Endothelial cell of umbilical vein (primary cell): ENCODE results near the gene MAPK1IP1L. TPM values are rescaled to one million over a fixed set of nuclear protein-coding genes. Genes with fewer than 3 reads are reported as not detected.

Source experiments
- BruUV-seq: library from RNA; stranded (reverse); fragments of 400-500 nt; replicated peaks from 2 replicates; lab custom pipeline; 2021; lab: Mats Ljungman, UMichigan
- CTCF ChIA-PET: fragments of 300-600, 350-600 bp; sonication (Branson Sonifier 250); formaldehyde crosslinking; loops from one replicate; lab custom pipeline; 2021; ENCODE audit warnings: antibody characterized with exemption, inconsistent platforms; lab: Charles Lee
- POLR2A ChIA-PET: fragments of 300-600, 350-600 bp; sonication (Branson Sonifier 250); formaldehyde crosslinking; loops from one replicate; lab custom pipeline; 2021; ENCODE audit warnings: antibody characterized with exemption, inconsistent platforms; lab: Charles Lee
- DNase-seq: peaks from one replicate; pipeline ENCODE4 v3.0.0-alpha.2; 2011; ENCODE audit warnings: low read depth, low spot score
- FAIRE-seq: peaks from 2 replicates; lab custom pipeline; 2011; peaks lifted over from hg19 to GRCh38; lab: Jason Lieb, UNC
- H2AFZ ChIP-seq: 2 replicates; pipeline ENCODE4 v1.6.0; 2012; ENCODE audit warnings: low read depth, low read length, control low read depth, inconsistent platforms
- H3K27ac ChIP-seq: 2 replicates; pipeline ENCODE4 v1.5.1; 2011; ENCODE audit warnings: low read depth, mild to moderate bottlenecking, control low read depth, low read length, moderate library complexity; ENCODE audit not compliant: insufficient read depth
- H3K27me3 ChIP-seq, 2 experiments: 2 replicates each; pipeline versions ENCODE4 v1.6.0 to v1.6.1; 2011; ENCODE audit warnings: low read length in 2 of 2, mixed read lengths in 1 of 2; ENCODE audit not compliant: control insufficient read depth in 2 of 2, insufficient read depth in 2 of 2
- H3K36me3 ChIP-seq, 2 experiments: 2 replicates in 1 of 2; 3 replicates in 1 of 2; pipeline ENCODE4 v1.5.1; 2011; ENCODE audit warnings: low read length in 2 of 2, mild to moderate bottlenecking in 1 of 2, moderate library complexity in 1 of 2; ENCODE audit not compliant: control insufficient read depth in 2 of 2, insufficient read depth in 2 of 2; ENCODE audit errors: extremely low read depth in 1 of 2
- H3K4me1 ChIP-seq: 3 replicates; pipeline ENCODE4 v1.5.1; 2011; ENCODE audit warnings: mild to moderate bottlenecking, low read length; ENCODE audit not compliant: control insufficient read depth, insufficient read depth; ENCODE audit errors: extremely low read depth
- H3K4me2 ChIP-seq: 2 replicates; pipeline ENCODE4 v1.6.1; 2011; ENCODE audit warnings: low read length, control low read depth, mixed read lengths; ENCODE audit not compliant: insufficient read depth
- H3K4me3 ChIP-seq, 3 experiments: fragments of 200-600 bp in 1 of 3; sonication (generic), shearing (Covaris generic) in 1 of 3; replicated peaks in 1 of 3; 2 replicates each; pipeline ENCODE4 v1.5.1; 2011 to 2016; ENCODE audit warnings: control low read depth in 3 of 3, low read length in 3 of 3, mild to moderate bottlenecking in 2 of 3, inconsistent platforms in 1 of 3, low read depth in 1 of 3, moderate library complexity in 1 of 3; ENCODE audit not compliant: insufficient read depth in 1 of 3
- H3K79me2 ChIP-seq: 2 replicates; pipeline ENCODE4 v1.6.0; 2012; ENCODE audit warnings: low read length, inconsistent platforms; ENCODE audit not compliant: control insufficient read depth, insufficient read depth
- H3K9ac ChIP-seq: replicated peaks from 2 replicates; pipeline ENCODE3; 2011; ENCODE audit warnings: low read length, control low read depth; ENCODE audit not compliant: insufficient read depth; ENCODE audit errors: extremely low read depth
- H3K9me1 ChIP-seq: replicated peaks from 3 replicates; pipeline ENCODE4 v1.6.0; 2011; ENCODE audit warnings: mild to moderate bottlenecking, low read length; ENCODE audit not compliant: control insufficient read depth, insufficient read depth; ENCODE audit errors: extremely low read depth
- H3K9me3 ChIP-seq: replicated peaks from 2 replicates; pipeline ENCODE4 v1.5.1; 2012; ENCODE audit warnings: low read length, inconsistent platforms; ENCODE audit not compliant: control insufficient read depth, insufficient read depth
- H4K20me1 ChIP-seq: replicated peaks from 2 replicates; pipeline ENCODE3; 2011; ENCODE audit warnings: mild to moderate bottlenecking, low read length; ENCODE audit not compliant: control insufficient read depth, insufficient read depth; ENCODE audit errors: extremely low read depth
- CTCF ChIP-seq, 2 donors: IDR thresholded peaks; 1 replicate in 1 of 2; 2 replicates in 1 of 2; pipeline ENCODE4 v1.5.1; 2011; ENCODE audit warnings: low read length in 2 of 2, mild to moderate bottlenecking in 2 of 2, moderate library complexity in 2 of 2, control low read depth in 1 of 2, inconsistent platforms in 1 of 2, low read depth in 1 of 2; ENCODE audit not compliant: insufficient read depth in 1 of 2; ENCODE audit errors: extremely low read depth in 1 of 2
- EZH2 ChIP-seq: IDR thresholded peaks from 2 replicates; pipeline ENCODE4 v1.6.1; 2012; ENCODE audit warnings: borderline replicate concordance, low read depth, mild to moderate bottlenecking, moderate library complexity, low read length, inconsistent platforms; ENCODE audit not compliant: severe bottlenecking
- FOS ChIP-seq: IDR thresholded peaks from 2 replicates; pipeline ENCODE4 v1.6.1; 2011; ENCODE audit warnings: mild to moderate bottlenecking, low read length, moderate library complexity, borderline replicate concordance; ENCODE audit not compliant: insufficient read depth
- GATA2 ChIP-seq: IDR thresholded peaks from 2 replicates; pipeline ENCODE4 v1.7.0; 2011; ENCODE audit warnings: low read depth, mild to moderate bottlenecking, moderate library complexity, mixed read lengths, low read length; ENCODE audit not compliant: insufficient read length, insufficient read depth
- JUN ChIP-seq: IDR thresholded peaks from 2 replicates; pipeline ENCODE4 v1.6.1; 2011; ENCODE audit warnings: borderline replicate concordance, low read depth; ENCODE audit not compliant: insufficient read length, insufficient read depth
- MAX ChIP-seq: IDR thresholded peaks from 2 replicates; pipeline ENCODE4 v1.6.1; 2011; ENCODE audit not compliant: insufficient read depth, insufficient read length
- MYC ChIP-seq: IDR thresholded peaks from one replicate; pipeline ENCODE4 v1.6.1; 2011; ENCODE audit warnings: mild to moderate bottlenecking, low read depth, low read length
- POLR2A ChIP-seq: IDR thresholded peaks from 2 replicates; pipeline ENCODE4 v1.6.1; 2012; ENCODE audit warnings: low read depth, mild to moderate bottlenecking, control low read depth, low read length
- POLR2AphosphoS5 ChIP-seq: IDR thresholded peaks from 2 replicates; pipeline ENCODE4 v1.6.1; 2012; ENCODE audit warnings: low read depth, mild to moderate bottlenecking, control low read depth, low read length, moderate library complexity; ENCODE audit not compliant: insufficient read depth
- dilution Hi-C: fragments of 300-500 bp; cut with MboI; formaldehyde crosslinking; loops from one replicate; pipeline ENCODE4 v1.15.0; 2019; ENCODE audit warnings: low sequenced_read_pairs; ENCODE audit not compliant: extremely low pct_ligation_motif_present
- intact Hi-C: fragments of 100-400 bp; cut with micrococcal nuclease; formaldehyde crosslinking; loops from one replicate; pipeline ENCODE4 v1.10.0; 2022
- polyA plus RNA-seq, 4 experiments: library from polyadenylated mRNA; depleted of rRNA in 3 of 4; stranded (reverse) in 3 of 4; unstranded in 1 of 4; fragments of >200 nt; gene quantifications; 2 replicates each; pipeline versions ENCODE4 v1.2.1 to v1.2.3, GENCODE V29; 2011 to 2012; ENCODE audit warnings: missing spikeins in 1 of 4
- total RNA-seq: library from RNA; stranded (reverse); gene quantifications from 2 replicates; pipeline ENCODE4 v1.2.3, GENCODE V29; 2021

MAPK1IP1L gene
- total and polyA plus RNA-seq, 2 donors (not counting 3 experiments of a cell fraction or from before 2014, with no cell fraction given) = 129 to 208 TPM

GRCh38 chr14:55109836-55110235, 58.4 kb downstream of the MAPK1IP1L start:
- H3K4me2 ChIP-seq = no peak overlapping the region
- FAIRE-seq (no peak), DNase-seq (no peak)
- TF ChIP-seq EZH2 (no peak), CTCF (IDR thresholded peaks at IDR 0.05; ENCODE audit: extremely low read depth in 1 of 2, insufficient read depth in 1 of 2, low read depth in 1 of 2, low read length in 2 of 2) (no peak), POLR2A (no peak), POLR2AphosphoS5 (no peak), GATA2 (no peak), MYC (no peak), JUN (no peak), MAX (no peak), FOS (no peak)
- no TSS peak for BruUV-seq
- peaks cover 13% of the 10 kb centered on the region for H3K4me1 ChIP-seq
- H3K27me3 ChIP-seq = no peaks in the 10 kb centered on the region
- H3K27ac ChIP-seq = no peak overlapping the region
- H3K4me3 ChIP-seq = no peak overlapping the region
- H3K36me3 ChIP-seq = no peaks in the 10 kb centered on the region
- dilution Hi-C loops = no loop called here
- H3K9me3 ChIP-seq = no peaks in the 10 kb centered on the region
- H3K79me2 ChIP-seq = no peaks in the 10 kb centered on the region
- no peak overlapping the region for H2AFZ ChIP-seq
- H3K9me1 ChIP-seq = no peaks in the 10 kb centered on the region
- no peak overlapping the region for H3K9ac ChIP-seq
- ChIA-PET POLR2A (no interaction called here), CTCF (no interaction called here)
- intact Hi-C loops = no loop called here
- no peaks in the 10 kb centered on the region for H4K20me1 ChIP-seq
